ENCODE results near the gene ADAM12.

ADAM12 gene

GRCh38 chr10:126017961-126018560 is 370.2 kb downstream of the ADAM12 start:
- no peak for DNase-seq (ENCODE audit: low spot score)
- TF ChIP-seq CTCF (IDR thresholded peaks at IDR 0.05; ENCODE audit: extremely low read depth, missing control alignments): no peak

DNA sequence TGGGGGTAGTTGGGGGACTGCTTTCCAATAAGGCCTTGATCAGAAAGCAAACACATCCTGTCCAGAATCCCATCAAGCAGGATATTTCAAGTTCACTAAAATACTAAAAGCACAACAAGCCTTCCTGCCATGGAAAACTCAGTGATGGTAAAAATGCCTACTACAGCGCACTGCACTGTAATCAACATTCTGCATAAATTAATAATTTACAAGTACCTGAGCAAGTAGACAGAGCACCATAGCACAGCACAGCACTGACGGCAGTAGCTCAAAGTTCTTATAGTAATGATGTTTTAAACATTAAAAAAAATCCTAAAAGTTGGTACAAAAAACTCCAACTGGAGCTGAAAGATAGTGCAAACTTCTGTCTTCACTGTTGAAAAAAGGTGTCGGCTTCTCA is 371.4 kb downstream of the ADAM12 start:
- TF ChIP-seq CTCF (IDR thresholded peaks at IDR 0.05; ENCODE audit: extremely low read depth, missing control alignments): no peak
- DNase-seq (ENCODE audit: low spot score): no peak

DNA sequence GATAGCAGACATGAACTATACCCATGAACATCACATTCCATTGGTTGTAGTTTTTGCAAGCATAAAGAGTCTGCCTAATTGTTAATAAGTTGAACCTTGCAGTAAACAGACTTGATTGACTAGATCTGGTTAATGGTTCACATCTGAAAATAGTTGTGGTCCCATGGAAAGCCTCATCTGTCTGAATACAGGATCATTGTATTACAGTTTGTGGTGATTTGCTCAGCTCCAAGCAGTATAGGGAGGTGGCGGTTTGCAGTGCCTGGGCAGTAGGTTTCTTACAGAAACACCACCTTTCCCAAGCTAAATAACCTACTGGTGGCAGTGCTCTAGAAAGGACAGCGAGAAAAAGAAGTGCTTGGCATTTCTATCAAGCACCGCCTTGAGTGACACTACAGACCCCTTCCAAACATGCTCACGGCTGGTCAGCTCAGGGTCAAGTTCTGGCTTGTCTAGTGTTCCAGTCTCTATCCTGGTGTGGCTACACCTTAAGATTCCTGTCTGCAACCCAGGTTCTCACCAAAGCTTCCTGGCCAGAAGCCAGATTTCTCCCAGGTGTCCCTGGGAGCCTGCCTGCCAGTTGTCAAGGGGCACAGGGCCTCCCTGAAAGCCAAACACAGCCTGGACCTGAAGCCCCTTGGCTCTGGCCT is 372.0 kb downstream of the ADAM12 start:
- DNase-seq (ENCODE audit: low spot score): no peak
- no peak for TF ChIP-seq CTCF (IDR thresholded peaks at IDR 0.05; ENCODE audit: extremely low read depth, missing control alignments)

- no peak for TF ChIP-seq CTCF (IDR thresholded peaks at IDR 0.05; ENCODE audit: extremely low read depth, missing control alignments)
These were observed 372.9 kb downstream of the ADAM12 start for GRCh38 chr10:126015413-126015812.

GRCh38 chr10:126014309-126014708 is 374.0 kb downstream of the ADAM12 start:
- DNase-seq (ENCODE audit: low spot score): no peak

More at GRCh38 chr10:126015413-126015812, 372.9 kb downstream of the ADAM12 start:
- no peak for DNase-seq (ENCODE audit: low spot score)

GRCh38 chr10:126013489-126014281 is 374.6 kb downstream of the ADAM12 start:
- no peak for TF ChIP-seq CTCF (IDR thresholded peaks at IDR 0.05; ENCODE audit: extremely low read depth, missing control alignments)
- DNase-seq (ENCODE audit: low spot score): peak; percentile 18

More at GRCh38 chr10:126014309-126014708, 374.0 kb downstream of the ADAM12 start:
- TF ChIP-seq CTCF (IDR thresholded peaks at IDR 0.05; ENCODE audit: extremely low read depth, missing control alignments): no peak

GRCh38 chr10:126012485-126012884 is 375.8 kb downstream of the ADAM12 start:
- DNase-seq (ENCODE audit: low spot score): no peak

More at GRCh38 chr10:126012485-126012884, 375.8 kb downstream of the ADAM12 start:
- no peak for TF ChIP-seq CTCF (IDR thresholded peaks at IDR 0.05; ENCODE audit: extremely low read depth, missing control alignments)
